ENCODE results near the gene NRIP2. TPM values are rescaled to one million over a fixed set of nuclear protein-coding genes. Genes with fewer than 3 reads are reported as not detected.

The NRIP2 gene
- total and polyA plus RNA-seq, 2 donors (not counting 1 experiment from before 2014, with no cell fraction given): 0.08 to 0.17 TPM

DNA sequence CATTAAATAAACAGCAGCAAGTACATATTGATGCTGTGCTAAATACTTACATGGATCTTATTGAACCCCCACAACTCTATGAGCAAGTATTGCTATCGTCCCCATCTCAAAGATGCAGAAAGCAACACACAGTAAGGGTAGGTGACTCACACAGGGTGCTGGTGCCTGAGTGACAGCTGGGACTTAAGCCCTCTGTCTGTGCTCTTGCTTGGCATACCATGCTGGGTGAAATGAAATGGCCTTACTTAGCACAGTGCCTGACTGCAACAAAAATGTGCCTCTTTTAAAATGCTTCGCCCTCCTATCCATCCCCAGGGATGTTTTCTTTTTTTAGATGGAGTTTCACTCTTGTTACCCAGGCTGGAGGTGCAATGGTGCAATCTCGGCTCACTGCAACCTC lies 21.2 kb upstream of the NRIP2 start:
- H3K4me2 ChIP-seq (ENCODE audit: extremely low read depth, insufficient read depth, low read length): no peak overlapping the region
- H4K20me1 ChIP-seq (ENCODE audit: control insufficient read depth, extremely low read depth, insufficient read depth, low read length): no peaks in the 10 kb centered on the region
- H3K4me1 ChIP-seq (ENCODE audit: control insufficient read depth, extremely low read depth, insufficient read depth, low read length): peaks cover 3% of the 10 kb centered on the region
- no peak overlapping the region for H3K4me3 ChIP-seq (replicated peaks in 1 of 4; ENCODE audit: control extremely low read depth in 1 of 4, insufficient read depth in 1 of 4, low read depth in 3 of 4, low read length in 4 of 4)
- DNase-seq (ENCODE audit: low read depth in 2 of 2): no peak
- no peak overlapping the region for H2AFZ ChIP-seq (ENCODE audit: low read length)
- H3K36me3 ChIP-seq (ENCODE audit: control insufficient read depth, insufficient read depth, low read length): no peaks in the 10 kb centered on the region
- no peak overlapping the region for H3K9ac ChIP-seq (ENCODE audit: insufficient read depth, low read length)
- H3K79me2 ChIP-seq (ENCODE audit: control insufficient read depth, insufficient read depth, low read length): no peaks in the 10 kb centered on the region
- no peak overlapping the region for H3K27ac ChIP-seq (ENCODE audit: insufficient read depth, low read length)
- H3K9me3 ChIP-seq (ENCODE audit: control insufficient read depth, insufficient read depth, low read depth, low read length): no peaks in the 10 kb centered on the region
- no peaks in the 10 kb centered on the region for H3K27me3 ChIP-seq (ENCODE audit: control insufficient read depth, insufficient read depth, low read length)
- TF ChIP-seq EZH2 (IDR thresholded peaks at IDR 0.05; ENCODE audit: low read length, missing control alignments): no peak
- TF ChIP-seq, protein P1, sequence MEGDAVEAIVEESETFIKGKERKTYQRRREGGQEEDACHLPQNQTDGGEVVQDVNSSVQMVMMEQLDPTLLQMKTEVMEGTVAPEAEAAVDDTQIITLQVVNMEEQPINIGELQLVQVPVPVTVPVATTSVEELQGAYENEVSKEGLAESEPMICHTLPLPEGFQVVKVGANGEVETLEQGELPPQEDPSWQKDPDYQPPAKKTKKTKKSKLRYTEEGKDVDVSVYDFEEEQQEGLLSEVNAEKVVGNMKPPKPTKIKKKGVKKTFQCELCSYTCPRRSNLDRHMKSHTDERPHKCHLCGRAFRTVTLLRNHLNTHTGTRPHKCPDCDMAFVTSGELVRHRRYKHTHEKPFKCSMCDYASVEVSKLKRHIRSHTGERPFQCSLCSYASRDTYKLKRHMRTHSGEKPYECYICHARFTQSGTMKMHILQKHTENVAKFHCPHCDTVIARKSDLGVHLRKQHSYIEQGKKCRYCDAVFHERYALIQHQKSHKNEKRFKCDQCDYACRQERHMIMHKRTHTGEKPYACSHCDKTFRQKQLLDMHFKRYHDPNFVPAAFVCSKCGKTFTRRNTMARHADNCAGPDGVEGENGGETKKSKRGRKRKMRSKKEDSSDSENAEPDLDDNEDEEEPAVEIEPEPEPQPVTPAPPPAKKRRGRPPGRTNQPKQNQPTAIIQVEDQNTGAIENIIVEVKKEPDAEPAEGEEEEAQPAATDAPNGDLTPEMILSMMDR (conservative IDR thresholded peaks at IDR 0.05 in 1 of 2, IDR thresholded peaks at IDR 0.05 in 1 of 2; ENCODE audit: low read depth in 1 of 2, low read length in 2 of 2): no peak

DNA sequence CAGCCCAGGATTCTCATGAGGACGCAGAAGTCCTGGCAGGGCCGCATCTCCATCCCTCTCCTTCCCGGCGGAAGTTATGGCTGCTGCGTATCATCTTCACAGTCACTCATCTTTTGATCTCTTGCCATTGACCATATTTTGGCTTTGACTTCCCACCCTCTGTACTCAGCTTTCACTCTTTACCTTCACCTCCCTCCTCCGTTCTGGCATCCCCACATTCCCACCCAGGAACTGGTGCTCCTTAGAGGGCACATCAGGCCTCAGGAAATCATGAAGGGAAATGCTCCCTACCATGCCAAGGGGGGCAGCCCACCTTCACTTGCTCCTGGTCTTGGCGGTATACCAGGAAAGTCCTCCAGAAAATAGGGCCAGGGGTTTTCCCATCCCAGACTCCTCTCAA lies 20.7 kb upstream of the NRIP2 start:
- H4K20me1 ChIP-seq (ENCODE audit: control insufficient read depth, extremely low read depth, insufficient read depth, low read length): no peaks in the 10 kb centered on the region
- H3K4me1 ChIP-seq (ENCODE audit: control insufficient read depth, extremely low read depth, insufficient read depth, low read length): peaks cover 3% of the 10 kb centered on the region
- H3K36me3 ChIP-seq (ENCODE audit: control insufficient read depth, insufficient read depth, low read length): no peaks in the 10 kb centered on the region
- H3K9ac ChIP-seq (ENCODE audit: insufficient read depth, low read length): no peak overlapping the region
- H3K4me2 ChIP-seq (ENCODE audit: extremely low read depth, insufficient read depth, low read length): no peak overlapping the region
- no peak overlapping the region for H2AFZ ChIP-seq (ENCODE audit: low read length)
- TF ChIP-seq, protein P1 (conservative IDR thresholded peaks at IDR 0.05 in 1 of 2, IDR thresholded peaks at IDR 0.05 in 1 of 2; ENCODE audit: low read depth in 1 of 2, low read length in 2 of 2): no peak
- TF ChIP-seq EZH2 (IDR thresholded peaks at IDR 0.05; ENCODE audit: low read length, missing control alignments): no peak
- no peak overlapping the region for H3K4me3 ChIP-seq (replicated peaks in 1 of 4; ENCODE audit: control extremely low read depth in 1 of 4, insufficient read depth in 1 of 4, low read depth in 3 of 4, low read length in 4 of 4)
- H3K27me3 ChIP-seq (ENCODE audit: control insufficient read depth, insufficient read depth, low read length): no peaks in the 10 kb centered on the region
- no peaks in the 10 kb centered on the region for H3K79me2 ChIP-seq (ENCODE audit: control insufficient read depth, insufficient read depth, low read length)
- no peak for DNase-seq (ENCODE audit: low read depth in 2 of 2)
- no peaks in the 10 kb centered on the region for H3K9me3 ChIP-seq (ENCODE audit: control insufficient read depth, insufficient read depth, low read depth, low read length)
- no peak overlapping the region for H3K27ac ChIP-seq (ENCODE audit: insufficient read depth, low read length)

DNA sequence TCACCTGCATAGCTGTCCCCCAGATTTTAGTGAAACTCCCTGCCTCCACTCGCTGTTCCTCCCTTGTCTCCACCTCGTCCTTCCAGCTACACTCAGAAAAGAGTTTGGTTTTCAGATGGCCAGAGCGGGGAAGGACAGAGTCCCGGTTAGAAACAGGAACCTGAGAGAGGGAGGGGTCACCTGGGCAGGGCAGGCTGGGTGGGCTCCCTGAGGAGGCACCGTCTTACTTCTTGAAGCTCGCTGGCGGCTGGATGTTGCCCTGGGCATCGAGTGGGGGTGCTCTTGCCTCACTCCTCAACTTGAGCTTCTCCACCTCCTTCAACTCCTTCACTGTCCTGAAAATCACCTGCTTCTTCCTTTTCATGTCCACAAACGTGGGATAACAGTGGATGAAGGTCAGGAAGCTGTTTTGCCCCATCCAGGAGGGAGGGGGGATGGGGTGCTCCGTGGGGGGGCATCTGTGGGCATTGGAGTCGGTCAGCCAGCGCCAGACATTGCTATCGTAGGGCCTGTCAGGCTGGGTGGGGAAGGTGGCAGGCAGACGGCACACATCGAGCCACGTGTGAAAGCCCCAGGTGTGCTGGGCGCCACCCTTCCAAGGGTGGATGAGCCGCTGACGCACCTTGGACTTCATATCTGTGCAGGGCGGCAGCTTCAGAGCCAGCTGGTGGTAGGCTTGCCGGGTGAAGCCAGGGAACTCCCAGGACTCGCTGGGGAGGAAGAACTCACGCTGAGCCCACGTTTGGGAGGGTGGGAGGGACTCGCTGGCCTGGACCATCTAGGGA lies 20.0 kb upstream of the NRIP2 start:
- Histone ChIP-seq H3K9ac (ENCODE audit: insufficient read depth, low read length) (no peak overlapping the region), H3K79me2 (ENCODE audit: control insufficient read depth, insufficient read depth, low read length) (no peaks in the 10 kb centered on the region), H3K4me2 (ENCODE audit: extremely low read depth, insufficient read depth, low read length) (no peak overlapping the region), H3K4me3 (replicated peaks in 1 of 4; ENCODE audit: control extremely low read depth in 1 of 4, insufficient read depth in 1 of 4, low read depth in 3 of 4, low read length in 4 of 4) (no peak overlapping the region), H3K27ac (ENCODE audit: insufficient read depth, low read length) (no peak overlapping the region), H2AFZ (ENCODE audit: low read length) (no peak overlapping the region), H3K27me3 (ENCODE audit: control insufficient read depth, insufficient read depth, low read length) (no peaks in the 10 kb centered on the region), H3K36me3 (ENCODE audit: control insufficient read depth, insufficient read depth, low read length) (no peaks in the 10 kb centered on the region), H4K20me1 (ENCODE audit: control insufficient read depth, extremely low read depth, insufficient read depth, low read length) (no peaks in the 10 kb centered on the region), H3K9me3 (ENCODE audit: control insufficient read depth, insufficient read depth, low read depth, low read length) (no peaks in the 10 kb centered on the region), H3K4me1 (ENCODE audit: control insufficient read depth, extremely low read depth, insufficient read depth, low read length) (peaks cover 5% of the 10 kb centered on the region)
- TF ChIP-seq EZH2 (IDR thresholded peaks at IDR 0.05; ENCODE audit: low read length, missing control alignments): no peak
- TF ChIP-seq, protein P1 (conservative IDR thresholded peaks at IDR 0.05 in 1 of 2, IDR thresholded peaks at IDR 0.05 in 1 of 2; ENCODE audit: low read depth in 1 of 2, low read length in 2 of 2): no peak
- no peak for DNase-seq (ENCODE audit: low read depth in 2 of 2)

Measured in fibroblast of lung (primary cell).